Measurements from ENCODE around the gene PRDM12. TPM values are rescaled to one million over a fixed set of nuclear protein-coding genes. Genes with fewer than 3 reads are reported as not detected.

PRDM12 gene
- total and polyA plus RNA-seq, 11 donors = 0.14 TPM; not detected in 10

GRCh38 chr9:130659699-130660248, 4.6 kb upstream of the PRDM12 start:
- intact Hi-C loops (cut with DNase I) = loop anchor here in 1 of 10 donors (10.0 kb wide), 1 partner anchor 175 kb away; no protein-coding TSS in a partner anchor
- TF ChIP-seq POLR2A (IDR thresholded peaks at IDR 0.05) (no peak), CTCF (IDR thresholded peaks at IDR 0.05) (no peak)
- DNase-seq = peak in 2 of 5 donors; percentile 8 to 52
- H3K9me3 ChIP-seq = no peaks in the 10 kb centered on the region
- ATAC-seq = no peak
- H3K4me3 ChIP-seq = peak overlapping the region in 8 of 12 donors; percentile 13 to 53 (median 42)
- H3K36me3 ChIP-seq = no peaks in the 10 kb centered on the region
- WGBS, 4 donors = 2 to 3% (median 2%) methylated on average over 37 to 58 of the region's 58 CpGs
- peaks cover 2 to 55% (median 34%) of the 10 kb centered on the region in 12 donors for H3K4me1 ChIP-seq
- H3K27me3 ChIP-seq = peaks cover 65 to 100% (median 84%) of the 10 kb centered on the region in 9 donors
- H3K27ac ChIP-seq = no peak overlapping the region

- Histone ChIP-seq H3K4me1 (peaks cover 2 to 60% (median 37%) of the 10 kb centered on the region in 12 donors), H3K36me3 (no peaks in the 10 kb centered on the region), H3K9me3 (no peaks in the 10 kb centered on the region), H3K27me3 (peaks cover 70 to 100% (median 89%) of the 10 kb centered on the region in 9 donors), H3K4me3 (peak overlapping the region; percentile 13 to 53 (median 40)), H3K27ac (no peak overlapping the region)
- TF ChIP-seq CTCF (IDR thresholded peaks at IDR 0.05) = no peak
- TF ChIP-seq POLR2A (IDR thresholded peaks at IDR 0.05) = no peak
- WGBS, 4 donors = 0 to 3% (median 1%) methylated on average over 11 to 33 of the region's 33 CpGs
- DNase-seq (peak in 1 of 5 donors; percentile 5), ATAC-seq (no peak)
- intact Hi-C loops (cut with DNase I) = loop anchor here in 1 of 10 donors (10.0 kb wide), 1 partner anchor 176 kb away; no protein-coding TSS in a partner anchor
Observed at GRCh38 chr9:130660326-130660682, 4.1 kb upstream of the PRDM12 start.

- peak overlapping the region; percentile 13 to 53 (median 40) for H3K4me3 ChIP-seq
- no peak overlapping the region for H3K27ac ChIP-seq
- intact Hi-C loops (cut with DNase I) = loop anchor here in 1 of 10 donors (10.0 kb wide), 1 partner anchor 176 kb away; no protein-coding TSS in a partner anchor
- 1% methylated on average over 29 to 82 of the region's 82 CpGs for WGBS, 4 donors
- ATAC-seq (no peak), DNase-seq (no peak)
- TF ChIP-seq CTCF (IDR thresholded peaks at IDR 0.05) (no peak), POLR2A (IDR thresholded peaks at IDR 0.05) (no peak)
- H3K9me3 ChIP-seq = no peaks in the 10 kb centered on the region
- peaks cover 75 to 100% (median 94%) of the 10 kb centered on the region in 9 donors for H3K27me3 ChIP-seq
- H3K36me3 ChIP-seq = no peaks in the 10 kb centered on the region
- H3K4me1 ChIP-seq = peaks cover 2 to 66% (median 41%) of the 10 kb centered on the region in 12 donors
Observed at GRCh38 chr9:130660683-130661450, 3.5 kb upstream of the PRDM12 start.

Data from heart left ventricle (tissue), 16 donors.